HepG2 (cell line): ENCODE data around the gene PTPN14. TPM values are rescaled to one million over a fixed set of nuclear protein-coding genes. Genes with fewer than 3 reads are reported as not detected.

Experiments
- ATAC-seq: fragments of 200-7000 bp; cut with Tn5 transposase; 3 replicates; pipeline ENCODE4 v1.9.1; 2020; ENCODE audit warnings: mild to moderate bottlenecking, moderate library complexity
- BruUV-seq: library from RNA; stranded (reverse); fragments of 400-500 nt; replicated peaks from 2 replicates; lab custom pipeline; 2021; lab: Mats Ljungman, UMichigan
- CTCF ChIA-PET: fragments of 300-600 bp; formaldehyde crosslinking; extraction: SDS; loops from one replicate; lab custom pipeline; 2021; ENCODE audit warnings: low total read pairs, inconsistent platforms, low intra/inter-chr PET ratio; lab: Yijun Ruan, JAX
- POLR2A ChIA-PET: fragments of 350-600 bp; sonication (Branson Sonifier 250); formaldehyde crosslinking; loops from one replicate; lab custom pipeline; 2020; ENCODE audit warnings: antibody characterized with exemption, inconsistent platforms; lab: Yijun Ruan, JAX
- DNase-seq: peaks from one replicate; pipeline ENCODE4 v3.0.0-alpha.2; 2015; ENCODE audit warnings: low spot score
- FAIRE-seq: peaks from 3 replicates; lab custom pipeline; 2011; peaks lifted over from hg19 to GRCh38; lab: Jason Lieb, UNC
- H2AFZ ChIP-seq: one replicate; pipeline ENCODE4 v1.6.1; 2011; ENCODE audit warnings: low read length, inconsistent platforms
- H3K27ac ChIP-seq: fragments of 300-600 bp; 3 replicates; pipeline ENCODE4 v1.8.0; 2011; ENCODE audit warnings: mixed run types, mild to moderate bottlenecking, mixed read lengths, low read length, inconsistent platforms; ENCODE audit not compliant: insufficient read depth; ENCODE audit errors: extremely low read length
- H3K27me3 ChIP-seq, 2 experiments: fragments of 200-600 bp in 1 of 2; 2 replicates in 1 of 2; 3 replicates in 1 of 2; pipeline versions ENCODE4 v1.6.0 to v1.8.0; 2011; ENCODE audit warnings: low read length in 2 of 2, mild to moderate bottlenecking in 2 of 2, moderate library complexity in 2 of 2, inconsistent platforms in 1 of 2; ENCODE audit not compliant: insufficient read depth in 2 of 2, control insufficient read depth in 1 of 2
- H3K36me3 ChIP-seq, 2 experiments: fragments of 200-600 bp in 1 of 2; replicated peaks in 1 of 2; 2 replicates in 1 of 2; 3 replicates in 1 of 2; pipeline versions ENCODE4 v1.5.1 to v1.8.0; 2011; ENCODE audit warnings: low read length in 2 of 2, inconsistent platforms in 1 of 2; ENCODE audit not compliant: insufficient read depth in 2 of 2, control insufficient read depth in 1 of 2
- H3K4me1 ChIP-seq: 2 replicates; pipeline ENCODE4 v1.5.1; 2012; ENCODE audit warnings: low read length, inconsistent platforms; ENCODE audit not compliant: insufficient read depth
- H3K4me2 ChIP-seq: 2 replicates; pipeline ENCODE4 v1.6.0; 2011; ENCODE audit warnings: low read depth, low read length, inconsistent platforms
- H3K4me3 ChIP-seq, 3 experiments: fragments of 200-600 bp in 1 of 3; sonication (generic), shearing (Covaris generic) in 1 of 3; replicated peaks in 1 of 3; 2 replicates each; pipeline ENCODE4 v1.5.1; 2011 to 2016; ENCODE audit warnings: low read length in 3 of 3, inconsistent platforms in 2 of 3, low read depth in 2 of 3, mild to moderate bottlenecking in 2 of 3, control low read depth in 1 of 3, mixed read lengths in 1 of 3; ENCODE audit not compliant: insufficient read depth in 1 of 3
- H3K79me2 ChIP-seq: one replicate; pipeline ENCODE4 v1.6.1; 2011; ENCODE audit warnings: low read length, inconsistent platforms; ENCODE audit not compliant: insufficient read depth
- H3K9ac ChIP-seq: 2 replicates; pipeline ENCODE4 v1.6.0; 2011; ENCODE audit warnings: mild to moderate bottlenecking, low read depth, low read length, inconsistent platforms; ENCODE audit not compliant: insufficient read depth
- H3K9me3 ChIP-seq: 2 replicates; pipeline ENCODE4 v1.5.1; 2012; ENCODE audit warnings: mild to moderate bottlenecking, low read length
- H4K20me1 ChIP-seq: 2 replicates; pipeline ENCODE4 v1.6.0; 2011; ENCODE audit warnings: inconsistent platforms, mild to moderate bottlenecking, low read length, moderate library complexity; ENCODE audit not compliant: insufficient read depth
- ARID5B ChIP-seq: IDR thresholded peaks from 2 replicates; pipeline ENCODE4 v1.4.0; 2020; ENCODE audit warnings: mild to moderate bottlenecking, missing genetic modification reagents
- CREB1 ChIP-seq, 2 experiments: fragments of 450-650 bp in 1 of 2; IDR thresholded peaks; 2 replicates each; pipeline ENCODE4 v1.6.1; 2016 to 2017; ENCODE audit warnings: control low read depth in 1 of 2, mild to moderate bottlenecking in 1 of 2, missing compliant biosample characterization in 1 of 2, missing genetic modification characterization in 1 of 2
- ELF3 ChIP-seq: IDR thresholded peaks from 2 replicates; pipeline ENCODE4 v1.6.1; 2016; ENCODE audit warnings: missing genetic modification reagents, missing compliant biosample characterization
- GLI4 ChIP-seq: sonication (generic); formaldehyde crosslinking; IDR thresholded peaks from 2 replicates; pipeline ENCODE4 v1.5.1; 2020; ENCODE audit warnings: missing genetic modification reagents, mild to moderate bottlenecking, moderate library complexity, borderline replicate concordance
- NFKBIZ ChIP-seq: IDR thresholded peaks from 2 replicates; pipeline ENCODE4 v1.6.1; 2018; ENCODE audit warnings: missing genetic modification reagents, missing compliant biosample characterization
- RBM22 ChIP-seq: fragments of 200-400 bp; formaldehyde crosslinking; optimal IDR thresholded peaks from 2 replicates; pipeline ENCODE3; 2017; ENCODE audit warnings: mild to moderate bottlenecking, low read length, moderate library complexity
- SMAD1 ChIP-seq: sonication (generic); formaldehyde crosslinking; IDR thresholded peaks from 2 replicates; pipeline ENCODE4 v1.4.0; 2020; ENCODE audit warnings: missing genetic modification reagents, low read depth, mild to moderate bottlenecking, borderline replicate concordance
- TIGD3 ChIP-seq: sonication (generic); formaldehyde crosslinking; IDR thresholded peaks from 2 replicates; pipeline ENCODE4 v1.5.1; 2020; ENCODE audit warnings: mild to moderate bottlenecking, missing genetic modification reagents, borderline replicate concordance
- ZNF230 ChIP-seq: sonication (generic); formaldehyde crosslinking; IDR thresholded peaks from 2 replicates; pipeline ENCODE4 v1.4.0; 2020; ENCODE audit warnings: mild to moderate bottlenecking, missing genetic modification reagents
- ZNF383 ChIP-seq: sonication (generic); formaldehyde crosslinking; IDR thresholded peaks from 2 replicates; pipeline ENCODE4 v1.4.0; 2020; ENCODE audit warnings: missing genetic modification reagents, mild to moderate bottlenecking, borderline replicate concordance
- ZNF546 ChIP-seq: sonication (generic); formaldehyde crosslinking; conservative IDR thresholded peaks from 2 replicates; pipeline ENCODE4 v1.8.1; 2023; ENCODE audit warnings: mild to moderate bottlenecking, missing genetic modification reagents
- ZNF574 ChIP-seq: sonication (generic); formaldehyde crosslinking; IDR thresholded peaks from 2 replicates; pipeline ENCODE4 v1.4.0; 2020; ENCODE audit warnings: missing genetic modification reagents
- ZNF703 ChIP-seq: sonication (generic); formaldehyde crosslinking; IDR thresholded peaks from 2 replicates; pipeline ENCODE4 v1.5.1; 2020; ENCODE audit warnings: missing genetic modification reagents, mild to moderate bottlenecking, moderate library complexity, borderline replicate concordance
- ZNF776 ChIP-seq: sonication (generic); formaldehyde crosslinking; IDR thresholded peaks from 2 replicates; pipeline ENCODE4 v1.4.0; 2020; ENCODE audit warnings: mild to moderate bottlenecking, missing genetic modification reagents
- WGBS: methylation state at CpG from one replicate; pipeline ENCODE4 v1.1.6; 2017; ENCODE audit warnings: low lambda C conversion rate; 5-methylcytosine and 5-hydroxymethylcytosine counted together
- in situ Hi-C: cut with HindIII; loops from 2 replicates; pipeline ENCODE4 v1.10.0; 2017; ENCODE audit warnings: low pct_unique_long_range_greater_than_20kb; ENCODE audit not compliant: extremely low pct_ligation_motif_present
- intact Hi-C: fragments of 100-400 bp; cut with micrococcal nuclease; formaldehyde crosslinking; loops from one replicate; pipeline ENCODE4 v1.10.0; 2022; ENCODE audit not compliant: unreplicated experiment
- polyA plus RNA-seq, 8 experiments: library from polyadenylated mRNA; depleted of rRNA in 3 of 8; stranded (reverse) in 7 of 8; unstranded in 1 of 8; fragments of >200 nt; fragmentation: Illumina TruSeq in 4 of 8; extraction: Trizol in 4 of 8; gene quantifications; 2 replicates each; pipeline versions ENCODE4 v1.2.1 to v1.2.3, GENCODE V29; 2011 to 2016; ENCODE audit warnings: low read depth in 4 of 8, missing spikeins in 1 of 8, mixed read lengths in 1 of 8; ENCODE audit not compliant: insufficient read depth in 1 of 8
- total RNA-seq, 5 experiments: library from RNA; depleted of rRNA; stranded (reverse); fragments of >200 nt; fragmentation: Illumina TruSeq; extraction: Trizol; gene quantifications; 2 replicates each; pipeline ENCODE4 v1.2.3, GENCODE V29; 2016; ENCODE audit warnings: low read depth in 1 of 5

The PTPN14 gene
- total and polyA plus RNA-seq, 2 of the 13 experiments (the other 11 are each of a cell fraction or from before 2014, with no cell fraction given) = 3.9 to 4.7 TPM

GRCh38 chr1:214337015-214337414 lies 214.4 kb downstream of the PTPN14 start:
- FAIRE-seq = no peak
- no peak overlapping the region for H3K9ac ChIP-seq
- no TSS peak for BruUV-seq
- TF ChIP-seq NFKBIZ (CRISPR knock-in tag) (no peak), ARID5B (CRISPR knock-in tag) (no peak), ZNF230 (CRISPR knock-in tag) (no peak), ZNF574 (no peak), SMAD1 (CRISPR knock-in tag) (no peak), ZNF776 (no peak), ZNF383 (CRISPR knock-in tag) (no peak), ZNF546 (CRISPR knock-in tag) (no peak), ZNF703 (CRISPR knock-in tag) (no peak), TIGD3 (CRISPR knock-in tag) (no peak), CREB1 (IDR thresholded peaks at IDR 0.05) (no peak), CREB1 (CRISPR knock-in tag; IDR thresholded peaks at IDR 0.05) (no peak), RBM22 (no peak), ELF3 (CRISPR knock-in tag) (no peak), GLI4 (CRISPR knock-in tag) (no peak)
- TF ChIP-seq, all 625 proteins: peak for 0
- Histone ChIP-seq H3K27ac (no peak overlapping the region), H3K79me2 (no peaks in the 10 kb centered on the region), H3K4me3 (no peak overlapping the region), H3K4me2 (no peak overlapping the region), H3K27me3 (no peaks in the 10 kb centered on the region), H2AFZ (no peak overlapping the region), H3K36me3 (peaks cover 16 to 47% of the 10 kb centered on the region in 2 experiments), H4K20me1 (peaks cover 2% of the 10 kb centered on the region), H3K4me1 (no peaks in the 10 kb centered on the region), H3K9me3 (no peaks in the 10 kb centered on the region)
- in situ Hi-C loops (loop anchor here (10.0 kb wide), 1 partner anchor 248 kb away; no protein-coding TSS in a partner anchor), intact Hi-C loops (loop anchor here (10.0 kb wide), 1 partner anchor 1188 kb away; no protein-coding TSS in a partner anchor)
- no peak for ATAC-seq
- ChIA-PET POLR2A (no interaction called here), CTCF (no interaction called here)
- DNase-seq = no peak
- whole genome bisulfite sequencing = 70% methylated on average over 2 of the region's 2 CpGs
